Stomach (tissue), 9 donors: ENCODE data around the gene C19orf12. TPM values are rescaled to one million over a fixed set of nuclear protein-coding genes. Genes with fewer than 3 reads are reported as not detected.

Source experiments
- DNase-seq, 2 donors: peaks; one replicate each; pipeline versions ENCODE4 v3.0.0 to v3.0.0-alpha.2; 2013 to 2019
- H3K27ac ChIP-seq, 5 donors: fragments of 200-600 bp in 4 of 5; sonication (generic) in 4 of 5; one replicate each; pipeline ENCODE4 v1.5.1; 2013 to 2019; ENCODE audit warnings: mild to moderate bottlenecking in 1 of 5, moderate library complexity in 1 of 5
- H3K27me3 ChIP-seq, 3 donors: fragments of 200-600 bp; sonication (generic); one replicate each; pipeline ENCODE4 v1.5.1; 2017 to 2019; ENCODE audit warnings: mixed run types in 1 of 3
- H3K36me3 ChIP-seq, 4 donors: fragments of 200-600 bp; sonication (generic); 1 replicate in 3 of 4; 2 replicates in 1 of 4; pipeline ENCODE4 v1.5.1; 2016 to 2019
- H3K4me1 ChIP-seq, 4 donors: fragments of 200-600 bp; sonication (generic); one replicate each; pipeline ENCODE4 v1.5.1; 2016 to 2019
- H3K4me3 ChIP-seq, 4 donors: fragments of 200-600 bp; sonication (generic) in 3 of 4; one replicate each; pipeline ENCODE4 v1.5.1; 2016 to 2019; ENCODE audit warnings: mild to moderate bottlenecking in 1 of 4
- H3K9me3 ChIP-seq, 4 donors: fragments of 200-600 bp; sonication (generic); one replicate each; pipeline ENCODE4 v1.5.1; 2016 to 2019
- EP300 ChIP-seq: sonication (generic); formaldehyde crosslinking; IDR thresholded peaks from one replicate; pipeline ENCODE4 v1.6.1; 2017; ENCODE audit warnings: antibody characterized with exemption
- POLR2A ChIP-seq, 4 donors: fragments of 450-650 bp; IDR thresholded peaks; one replicate each; pipeline ENCODE4 v1.6.1; 2016; ENCODE audit warnings: antibody characterized with exemption in 4 of 4, control low read depth in 2 of 4, mild to moderate bottlenecking in 1 of 4, moderate library complexity in 1 of 4
- POLR2AphosphoS5 ChIP-seq, 3 donors: sonication (generic); formaldehyde crosslinking; IDR thresholded peaks; one replicate each; pipeline ENCODE4 v1.6.1; 2016; ENCODE audit warnings: antibody characterized with exemption in 3 of 3
- WGBS, 5 donors: extraction: QIAGEN DNeasy Blood & Tissue Kit in 3 of 5; methylation state at CpG; one replicate each; pipeline versions ENCODE4 v1.1.5 to v1.1.7; 2013 to 2018; 5-methylcytosine and 5-hydroxymethylcytosine counted together
- intact Hi-C: fragments of 100-400 bp; cut with DNase I; formaldehyde crosslinking; loops from one replicate; pipeline ENCODE4 v1.15.1; 2023; ENCODE audit warnings: low total_unique reads
- polyA plus RNA-seq, 3 donors: library from polyadenylated mRNA; stranded (reverse); fragments of 200-250 nt; gene quantifications; one replicate each; pipeline ENCODE4 v1.2.3, GENCODE V29; 2013
- total RNA-seq, 5 donors: library from RNA; depleted of rRNA; stranded (reverse); fragments of >200 nt; gene quantifications; one replicate each; pipeline versions ENCODE4 v1.1.0 to v1.2.3, GENCODE V29; 2014 to 2016
- TF ChIP-seq, protein P1 (sequence below), 7 experiments: fragments of 450-650 bp in 4 of 7; fragments of 200-600 bp in 3 of 7; sonication (generic) in 3 of 7; IDR thresholded peaks; one replicate each; pipeline ENCODE4 v1.5.1; 2016 to 2019; ENCODE audit warnings: antibody characterized with exemption in 7 of 7, control low read depth in 2 of 7, mild to moderate bottlenecking in 1 of 7
- donor health status: healthy with polysubstance abuse.
- donor health status: Bipolar disorder and iron deficiency.
- donor health status: healthy.

C19orf12 gene
- total and polyA plus RNA-seq, 8 donors, result 4.6 to 67.2 (median 14.8) TPM

DNA sequence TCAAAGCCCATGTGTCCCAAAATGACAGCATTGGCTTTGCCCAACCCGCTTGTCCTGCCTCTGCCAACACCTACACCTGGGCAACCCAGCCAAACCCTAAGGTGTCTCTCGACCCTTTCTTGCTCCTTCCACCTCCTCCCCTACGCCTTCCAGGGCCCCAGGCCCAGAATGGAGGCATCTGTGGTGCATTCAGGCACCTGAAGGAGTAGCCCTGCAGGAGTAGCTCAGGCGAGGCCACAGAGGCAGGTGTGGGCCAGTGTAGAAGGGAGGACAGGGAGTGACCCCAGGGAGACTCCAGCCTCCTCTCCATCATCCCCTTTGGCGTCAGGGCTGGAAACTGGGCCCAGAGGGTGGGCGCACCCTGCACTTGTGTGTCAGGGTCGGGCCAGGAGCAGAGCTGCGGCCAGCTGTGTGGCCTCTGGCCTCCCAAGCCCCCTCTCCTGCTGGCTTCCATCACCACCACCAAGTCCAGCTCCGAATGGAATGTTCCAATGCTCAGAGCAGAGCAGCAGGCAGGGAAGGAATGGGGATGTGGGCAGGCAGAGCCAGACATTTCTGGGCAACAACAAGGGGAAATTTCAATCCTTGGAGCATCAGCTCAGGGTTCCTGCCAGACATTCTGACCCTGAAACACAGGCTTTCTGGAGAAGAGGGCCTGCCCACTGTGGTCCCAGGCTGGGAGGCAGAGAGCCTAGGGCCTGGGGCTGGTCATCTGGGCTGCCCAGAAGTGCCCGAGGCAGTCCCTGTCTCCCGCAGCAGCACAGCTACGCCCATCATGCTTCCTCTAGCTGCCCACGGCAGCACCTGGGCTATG lies 33.4 kb downstream of the C19orf12 start:
- Histone ChIP-seq H3K27me3 (no peaks in the 10 kb centered on the region), H3K4me1 (peaks cover 51 to 75% (median 61%) of the 10 kb centered on the region in 4 donors), H3K9me3 (no peaks in the 10 kb centered on the region), H3K4me3 (no peak overlapping the region), H3K27ac (peak overlapping the region in 3 of 5 donors; percentile 20 to 75 (median 27)), H3K36me3 (peaks cover 3 to 19% (median 7%) of the 10 kb centered on the region in 4 donors)
- TF ChIP-seq EP300 (no peak), POLR2AphosphoS5 (IDR thresholded peaks at IDR 0.05) (no peak), POLR2A (IDR thresholded peaks at IDR 0.05) (no peak)
- TF ChIP-seq, protein P1, sequence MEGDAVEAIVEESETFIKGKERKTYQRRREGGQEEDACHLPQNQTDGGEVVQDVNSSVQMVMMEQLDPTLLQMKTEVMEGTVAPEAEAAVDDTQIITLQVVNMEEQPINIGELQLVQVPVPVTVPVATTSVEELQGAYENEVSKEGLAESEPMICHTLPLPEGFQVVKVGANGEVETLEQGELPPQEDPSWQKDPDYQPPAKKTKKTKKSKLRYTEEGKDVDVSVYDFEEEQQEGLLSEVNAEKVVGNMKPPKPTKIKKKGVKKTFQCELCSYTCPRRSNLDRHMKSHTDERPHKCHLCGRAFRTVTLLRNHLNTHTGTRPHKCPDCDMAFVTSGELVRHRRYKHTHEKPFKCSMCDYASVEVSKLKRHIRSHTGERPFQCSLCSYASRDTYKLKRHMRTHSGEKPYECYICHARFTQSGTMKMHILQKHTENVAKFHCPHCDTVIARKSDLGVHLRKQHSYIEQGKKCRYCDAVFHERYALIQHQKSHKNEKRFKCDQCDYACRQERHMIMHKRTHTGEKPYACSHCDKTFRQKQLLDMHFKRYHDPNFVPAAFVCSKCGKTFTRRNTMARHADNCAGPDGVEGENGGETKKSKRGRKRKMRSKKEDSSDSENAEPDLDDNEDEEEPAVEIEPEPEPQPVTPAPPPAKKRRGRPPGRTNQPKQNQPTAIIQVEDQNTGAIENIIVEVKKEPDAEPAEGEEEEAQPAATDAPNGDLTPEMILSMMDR (IDR thresholded peaks at IDR 0.05), result no peak
- intact Hi-C loops, result no loop called here
- DNase-seq, result no peak
- WGBS, 5 donors, result 69 to 87% (median 78%) methylated on average over 6 to 13 of the region's 13 CpGs

DNA sequence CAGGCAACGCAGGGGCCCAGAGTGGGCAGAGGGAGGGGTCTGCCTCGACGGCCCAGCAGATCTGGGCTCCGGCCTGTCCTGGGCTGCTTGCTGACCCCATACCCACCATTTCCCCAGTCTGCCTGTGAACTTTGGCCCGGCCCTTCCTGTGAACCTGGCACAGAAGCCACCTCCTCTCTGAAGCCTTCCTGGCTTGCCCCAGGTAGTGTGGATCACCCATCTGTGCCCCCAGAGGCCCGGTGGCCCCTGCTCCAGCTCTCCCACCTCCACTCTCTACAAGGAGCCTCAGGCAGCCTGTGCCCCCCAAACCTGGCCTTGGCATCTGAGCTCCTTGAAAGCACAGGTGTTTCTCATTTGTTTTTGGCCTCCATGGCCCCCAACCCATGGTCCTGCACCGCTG lies 34.1 kb downstream of the C19orf12 start:
- peaks cover 57 to 76% (median 66%) of the 10 kb centered on the region in 4 donors for H3K4me1 ChIP-seq
- no peak for DNase-seq
- H3K36me3 ChIP-seq, result peaks cover 7 to 26% (median 14%) of the 10 kb centered on the region in 4 donors
- 67 to 84% (median 74%) methylated on average over 6 to 7 of the region's 7 CpGs for WGBS, 5 donors
- intact Hi-C loops, result no loop called here
- no peaks in the 10 kb centered on the region for H3K9me3 ChIP-seq
- no peak overlapping the region for H3K4me3 ChIP-seq
- peak overlapping the region in 4 of 5 donors; percentile 27 to 75 (median 50) for H3K27ac ChIP-seq
- TF ChIP-seq POLR2AphosphoS5 (IDR thresholded peaks at IDR 0.05), result no peak
- TF ChIP-seq, protein P1 (IDR thresholded peaks at IDR 0.05), result no peak
- TF ChIP-seq EP300, result no peak
- TF ChIP-seq POLR2A (IDR thresholded peaks at IDR 0.05), result no peak
- no peaks in the 10 kb centered on the region for H3K27me3 ChIP-seq

DNA sequence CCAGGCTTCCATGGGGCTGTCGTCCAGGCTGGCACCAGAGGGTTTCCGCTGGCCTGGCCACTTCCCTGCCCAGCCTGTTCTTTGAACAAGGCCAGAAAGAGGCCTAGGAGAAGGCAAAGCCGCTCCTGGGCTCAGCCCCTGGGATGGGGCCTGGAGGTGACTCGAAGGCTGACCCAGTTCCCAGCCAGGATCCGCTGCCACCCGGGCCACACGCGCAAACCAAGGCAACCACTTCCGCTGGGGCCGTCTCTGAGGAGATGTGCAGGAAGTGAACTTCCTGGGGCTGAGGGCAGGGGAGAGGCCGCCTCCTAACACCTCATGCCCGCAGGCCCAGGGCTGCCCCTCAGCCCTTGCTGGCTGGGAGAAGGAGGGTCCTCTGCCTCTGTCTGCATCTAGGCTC lies 34.6 kb downstream of the C19orf12 start:
- H3K27ac ChIP-seq, result peak overlapping the region in 4 of 5 donors; percentile 27 to 75 (median 50)

DNA sequence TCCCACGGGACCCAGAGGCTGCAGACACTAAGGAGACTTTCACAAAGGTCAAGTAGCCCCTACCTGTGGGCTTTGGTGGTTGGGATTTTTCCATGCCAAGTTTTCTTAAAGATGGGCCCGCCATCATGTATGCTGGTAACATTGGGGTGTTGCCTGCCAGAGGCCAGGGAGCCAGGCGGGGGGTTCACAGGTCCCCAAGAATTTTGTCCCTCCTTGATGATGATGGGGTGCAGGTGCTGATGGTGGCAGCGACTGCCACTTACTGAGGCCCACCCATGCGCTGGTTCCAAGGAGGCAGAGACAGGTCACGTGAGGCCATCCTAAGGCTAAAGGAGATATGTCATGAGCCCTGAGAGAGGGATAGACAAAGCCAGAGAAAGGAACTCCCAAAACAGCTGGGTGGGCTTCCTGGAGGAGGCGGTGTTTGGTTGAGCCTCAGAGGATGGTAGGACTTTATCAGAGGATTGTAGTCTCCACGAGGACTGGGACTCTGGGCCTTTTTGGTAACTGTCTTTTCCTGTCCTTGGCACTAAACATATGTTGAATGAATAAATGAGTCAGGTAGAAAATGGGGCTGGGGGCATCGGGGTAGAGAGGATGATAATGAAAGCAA lies 35.4 kb downstream of the C19orf12 start:
- intact Hi-C loops, result no loop called here
- 80 to 92% (median 89%) methylated on average over 9 of the region's 9 CpGs for WGBS, 5 donors
- peaks cover 20 to 38% (median 26%) of the 10 kb centered on the region in 4 donors for H3K36me3 ChIP-seq
- H3K27me3 ChIP-seq, result no peaks in the 10 kb centered on the region
- H3K27ac ChIP-seq, result peak overlapping the region in 4 of 5 donors; percentile 27 to 75 (median 50)
- H3K9me3 ChIP-seq, result no peaks in the 10 kb centered on the region
- peaks cover 59 to 73% (median 65%) of the 10 kb centered on the region in 4 donors for H3K4me1 ChIP-seq
- no peak overlapping the region for H3K4me3 ChIP-seq
- TF ChIP-seq POLR2AphosphoS5 (IDR thresholded peaks at IDR 0.05) (no peak), POLR2A (IDR thresholded peaks at IDR 0.05) (no peak)
- DNase-seq, result no peak

More for the DNA sequence above, 34.6 kb downstream of the C19orf12 start:
- H3K27me3 ChIP-seq, result no peaks in the 10 kb centered on the region
- intact Hi-C loops, result no loop called here
- peaks cover 59 to 76% (median 67%) of the 10 kb centered on the region in 4 donors for H3K4me1 ChIP-seq
- no peak overlapping the region for H3K4me3 ChIP-seq
- TF ChIP-seq, protein P1 (IDR thresholded peaks at IDR 0.05), result no peak
- TF ChIP-seq POLR2AphosphoS5 (IDR thresholded peaks at IDR 0.05) (peak in 2 of 3 donors; percentile 28 to 29), POLR2A (IDR thresholded peaks at IDR 0.05) (no peak), EP300 (no peak)
- 54 to 70% (median 62%) methylated on average over 12 of the region's 12 CpGs; no CpG with 5 or more reads in 1 of the 5 donors for WGBS, 5 donors
- DNase-seq, result peak; percentile 62 to 68
- peaks cover 12 to 31% (median 19%) of the 10 kb centered on the region in 4 donors for H3K36me3 ChIP-seq
- H3K9me3 ChIP-seq, result no peaks in the 10 kb centered on the region
